Endothelial cell of umbilical vein (primary cell): Measurements from ENCODE around the gene ZC3H7A. TPM values are rescaled to one million over a fixed set of nuclear protein-coding genes. Genes with fewer than 3 reads are reported as not detected.

ENCODE experiments used
- BruUV-seq: library from RNA; stranded (reverse); fragments of 400-500 nt; replicated peaks from 2 replicates; lab custom pipeline; 2021; lab: Mats Ljungman, UMichigan
- CTCF ChIA-PET: fragments of 300-600, 350-600 bp; sonication (Branson Sonifier 250); formaldehyde crosslinking; loops from one replicate; lab custom pipeline; 2021; ENCODE audit warnings: antibody characterized with exemption, inconsistent platforms; lab: Charles Lee
- POLR2A ChIA-PET: fragments of 300-600, 350-600 bp; sonication (Branson Sonifier 250); formaldehyde crosslinking; loops from one replicate; lab custom pipeline; 2021; ENCODE audit warnings: antibody characterized with exemption, inconsistent platforms; lab: Charles Lee
- DNase-seq: peaks from one replicate; pipeline ENCODE4 v3.0.0-alpha.2; 2011; ENCODE audit warnings: low read depth, low spot score
- FAIRE-seq: peaks from 2 replicates; lab custom pipeline; 2011; peaks lifted over from hg19 to GRCh38; lab: Jason Lieb, UNC
- H2AFZ ChIP-seq: 2 replicates; pipeline ENCODE4 v1.6.0; 2012; ENCODE audit warnings: low read depth, low read length, control low read depth, inconsistent platforms
- H3K27ac ChIP-seq: 2 replicates; pipeline ENCODE4 v1.5.1; 2011; ENCODE audit warnings: low read depth, mild to moderate bottlenecking, control low read depth, low read length, moderate library complexity; ENCODE audit not compliant: insufficient read depth
- H3K27me3 ChIP-seq, 2 experiments: 2 replicates each; pipeline versions ENCODE4 v1.6.0 to v1.6.1; 2011; ENCODE audit warnings: low read length in 2 of 2, mixed read lengths in 1 of 2; ENCODE audit not compliant: control insufficient read depth in 2 of 2, insufficient read depth in 2 of 2
- H3K36me3 ChIP-seq, 2 experiments: 2 replicates in 1 of 2; 3 replicates in 1 of 2; pipeline ENCODE4 v1.5.1; 2011; ENCODE audit warnings: low read length in 2 of 2, mild to moderate bottlenecking in 1 of 2, moderate library complexity in 1 of 2; ENCODE audit not compliant: control insufficient read depth in 2 of 2, insufficient read depth in 2 of 2; ENCODE audit errors: extremely low read depth in 1 of 2
- H3K4me1 ChIP-seq: 3 replicates; pipeline ENCODE4 v1.5.1; 2011; ENCODE audit warnings: mild to moderate bottlenecking, low read length; ENCODE audit not compliant: control insufficient read depth, insufficient read depth; ENCODE audit errors: extremely low read depth
- H3K4me2 ChIP-seq: 2 replicates; pipeline ENCODE4 v1.6.1; 2011; ENCODE audit warnings: low read length, control low read depth, mixed read lengths; ENCODE audit not compliant: insufficient read depth
- H3K4me3 ChIP-seq, 3 experiments: fragments of 200-600 bp in 1 of 3; sonication (generic), shearing (Covaris generic) in 1 of 3; replicated peaks in 1 of 3; 2 replicates each; pipeline ENCODE4 v1.5.1; 2011 to 2016; ENCODE audit warnings: control low read depth in 3 of 3, low read length in 3 of 3, mild to moderate bottlenecking in 2 of 3, inconsistent platforms in 1 of 3, low read depth in 1 of 3, moderate library complexity in 1 of 3; ENCODE audit not compliant: insufficient read depth in 1 of 3
- H3K79me2 ChIP-seq: 2 replicates; pipeline ENCODE4 v1.6.0; 2012; ENCODE audit warnings: low read length, inconsistent platforms; ENCODE audit not compliant: control insufficient read depth, insufficient read depth
- H3K9ac ChIP-seq: replicated peaks from 2 replicates; pipeline ENCODE3; 2011; ENCODE audit warnings: low read length, control low read depth; ENCODE audit not compliant: insufficient read depth; ENCODE audit errors: extremely low read depth
- H3K9me1 ChIP-seq: replicated peaks from 3 replicates; pipeline ENCODE4 v1.6.0; 2011; ENCODE audit warnings: mild to moderate bottlenecking, low read length; ENCODE audit not compliant: control insufficient read depth, insufficient read depth; ENCODE audit errors: extremely low read depth
- H3K9me3 ChIP-seq: replicated peaks from 2 replicates; pipeline ENCODE4 v1.5.1; 2012; ENCODE audit warnings: low read length, inconsistent platforms; ENCODE audit not compliant: control insufficient read depth, insufficient read depth
- H4K20me1 ChIP-seq: replicated peaks from 2 replicates; pipeline ENCODE3; 2011; ENCODE audit warnings: mild to moderate bottlenecking, low read length; ENCODE audit not compliant: control insufficient read depth, insufficient read depth; ENCODE audit errors: extremely low read depth
- EZH2 ChIP-seq: IDR thresholded peaks from 2 replicates; pipeline ENCODE4 v1.6.1; 2012; ENCODE audit warnings: borderline replicate concordance, low read depth, mild to moderate bottlenecking, moderate library complexity, low read length, inconsistent platforms; ENCODE audit not compliant: severe bottlenecking
- FOS ChIP-seq: IDR thresholded peaks from 2 replicates; pipeline ENCODE4 v1.6.1; 2011; ENCODE audit warnings: mild to moderate bottlenecking, low read length, moderate library complexity, borderline replicate concordance; ENCODE audit not compliant: insufficient read depth
- GATA2 ChIP-seq: IDR thresholded peaks from 2 replicates; pipeline ENCODE4 v1.7.0; 2011; ENCODE audit warnings: low read depth, mild to moderate bottlenecking, moderate library complexity, mixed read lengths, low read length; ENCODE audit not compliant: insufficient read length, insufficient read depth
- JUN ChIP-seq: IDR thresholded peaks from 2 replicates; pipeline ENCODE4 v1.6.1; 2011; ENCODE audit warnings: borderline replicate concordance, low read depth; ENCODE audit not compliant: insufficient read length, insufficient read depth
- MYC ChIP-seq: IDR thresholded peaks from one replicate; pipeline ENCODE4 v1.6.1; 2011; ENCODE audit warnings: mild to moderate bottlenecking, low read depth, low read length
- POLR2A ChIP-seq: IDR thresholded peaks from 2 replicates; pipeline ENCODE4 v1.6.1; 2012; ENCODE audit warnings: low read depth, mild to moderate bottlenecking, control low read depth, low read length
- POLR2AphosphoS5 ChIP-seq: IDR thresholded peaks from 2 replicates; pipeline ENCODE4 v1.6.1; 2012; ENCODE audit warnings: low read depth, mild to moderate bottlenecking, control low read depth, low read length, moderate library complexity; ENCODE audit not compliant: insufficient read depth
- dilution Hi-C: fragments of 300-500 bp; cut with MboI; formaldehyde crosslinking; loops from one replicate; pipeline ENCODE4 v1.15.0; 2019; ENCODE audit warnings: low sequenced_read_pairs; ENCODE audit not compliant: extremely low pct_ligation_motif_present
- intact Hi-C: fragments of 100-400 bp; cut with micrococcal nuclease; formaldehyde crosslinking; loops from one replicate; pipeline ENCODE4 v1.10.0; 2022
- polyA plus RNA-seq, 4 experiments: library from polyadenylated mRNA; depleted of rRNA in 3 of 4; stranded (reverse) in 3 of 4; unstranded in 1 of 4; fragments of >200 nt; gene quantifications; 2 replicates each; pipeline versions ENCODE4 v1.2.1 to v1.2.3, GENCODE V29; 2011 to 2012; ENCODE audit warnings: missing spikeins in 1 of 4
- total RNA-seq: library from RNA; stranded (reverse); gene quantifications from 2 replicates; pipeline ENCODE4 v1.2.3, GENCODE V29; 2021
- TF ChIP-seq, protein P1 (sequence below): IDR thresholded peaks from 2 replicates; pipeline ENCODE4 v1.6.1; 2011; ENCODE audit not compliant: insufficient read depth, insufficient read length
- TF ChIP-seq, protein P2 (sequence below), 2 donors: IDR thresholded peaks; 1 replicate in 1 of 2; 2 replicates in 1 of 2; pipeline ENCODE4 v1.5.1; 2011; ENCODE audit warnings: low read length in 2 of 2, mild to moderate bottlenecking in 2 of 2, moderate library complexity in 2 of 2, control low read depth in 1 of 2, inconsistent platforms in 1 of 2, low read depth in 1 of 2; ENCODE audit not compliant: insufficient read depth in 1 of 2; ENCODE audit errors: extremely low read depth in 1 of 2

The ZC3H7A gene
- total and polyA plus RNA-seq, 2 donors (not counting 3 experiments of a cell fraction or from before 2014, with no cell fraction given) = 44.1 to 78.0 TPM

DNA sequence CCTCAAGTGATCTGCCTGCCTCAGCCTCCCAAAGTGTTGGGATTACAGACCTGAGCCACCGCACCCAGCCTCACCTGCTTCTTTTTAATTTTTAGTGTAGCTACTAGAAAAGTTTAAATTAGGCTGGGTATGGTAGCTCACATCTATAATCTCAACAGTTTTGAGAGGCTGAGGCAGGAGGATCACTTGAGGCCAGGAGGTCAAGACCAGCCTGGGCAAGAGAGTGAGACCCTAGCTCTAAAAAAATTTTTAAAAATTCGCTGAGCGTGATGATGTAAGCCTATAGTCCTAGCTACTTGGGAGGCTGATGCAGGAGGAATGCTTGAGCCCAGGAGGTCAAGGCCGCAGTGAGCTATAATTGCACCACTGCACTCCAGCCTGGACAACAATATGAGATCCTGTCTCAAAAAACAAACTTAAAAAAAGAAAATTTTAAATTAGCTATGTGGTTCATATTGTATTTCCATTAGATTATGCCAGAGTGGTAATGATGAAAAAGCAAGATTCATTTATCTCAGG is 89.3 kb downstream of the ZC3H7A start:
- FAIRE-seq = no peak

More for the DNA sequence above, 89.3 kb downstream of the ZC3H7A start:
- Histone ChIP-seq H3K79me2 (peaks cover 5% of the 10 kb centered on the region), H3K4me2 (no peak overlapping the region), H3K4me3 (no peak overlapping the region), H4K20me1 (no peaks in the 10 kb centered on the region), H3K4me1 (no peaks in the 10 kb centered on the region), H3K36me3 (peaks cover 0 to 12% of the 10 kb centered on the region in 2 experiments), H3K9ac (no peak overlapping the region), H2AFZ (no peak overlapping the region), H3K27ac (no peak overlapping the region), H3K9me3 (no peaks in the 10 kb centered on the region), H3K27me3 (no peaks in the 10 kb centered on the region), H3K9me1 (no peaks in the 10 kb centered on the region)
- dilution Hi-C loops = no loop called here
- intact Hi-C loops = no loop called here
- no TSS peak for BruUV-seq
- no peak for TF ChIP-seq EZH2
- TF ChIP-seq JUN = no peak
- no peak for TF ChIP-seq POLR2AphosphoS5
- TF ChIP-seq GATA2 = no peak
- TF ChIP-seq, protein P1, sequence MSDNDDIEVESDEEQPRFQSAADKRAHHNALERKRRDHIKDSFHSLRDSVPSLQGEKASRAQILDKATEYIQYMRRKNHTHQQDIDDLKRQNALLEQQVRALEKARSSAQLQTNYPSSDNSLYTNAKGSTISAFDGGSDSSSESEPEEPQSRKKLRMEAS = no peak
- TF ChIP-seq, protein P2, sequence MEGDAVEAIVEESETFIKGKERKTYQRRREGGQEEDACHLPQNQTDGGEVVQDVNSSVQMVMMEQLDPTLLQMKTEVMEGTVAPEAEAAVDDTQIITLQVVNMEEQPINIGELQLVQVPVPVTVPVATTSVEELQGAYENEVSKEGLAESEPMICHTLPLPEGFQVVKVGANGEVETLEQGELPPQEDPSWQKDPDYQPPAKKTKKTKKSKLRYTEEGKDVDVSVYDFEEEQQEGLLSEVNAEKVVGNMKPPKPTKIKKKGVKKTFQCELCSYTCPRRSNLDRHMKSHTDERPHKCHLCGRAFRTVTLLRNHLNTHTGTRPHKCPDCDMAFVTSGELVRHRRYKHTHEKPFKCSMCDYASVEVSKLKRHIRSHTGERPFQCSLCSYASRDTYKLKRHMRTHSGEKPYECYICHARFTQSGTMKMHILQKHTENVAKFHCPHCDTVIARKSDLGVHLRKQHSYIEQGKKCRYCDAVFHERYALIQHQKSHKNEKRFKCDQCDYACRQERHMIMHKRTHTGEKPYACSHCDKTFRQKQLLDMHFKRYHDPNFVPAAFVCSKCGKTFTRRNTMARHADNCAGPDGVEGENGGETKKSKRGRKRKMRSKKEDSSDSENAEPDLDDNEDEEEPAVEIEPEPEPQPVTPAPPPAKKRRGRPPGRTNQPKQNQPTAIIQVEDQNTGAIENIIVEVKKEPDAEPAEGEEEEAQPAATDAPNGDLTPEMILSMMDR (IDR thresholded peaks at IDR 0.05; ENCODE audit: extremely low read depth in 1 of 2, insufficient read depth in 1 of 2, low read depth in 1 of 2, low read length in 2 of 2) = no peak
- TF ChIP-seq MYC = no peak
- TF ChIP-seq FOS = no peak
- TF ChIP-seq POLR2A = no peak
- no peak for DNase-seq
- CTCF ChIA-PET = interaction anchor here (0.8 to 1.6 kb wide), 4 partner anchors 10 to 360 kb away, joined by 3 to 4 read pairs (median 4); partner anchors contain the start of gene ZC3H7A
- POLR2A ChIA-PET = no interaction called here
